OCI-LY3 (cell line): ENCODE data around the gene RRAD.

ENCODE experiments used
- CTCF ChIP-seq: fragments of 200-600, 300-600 bp; sonication (generic); IDR thresholded peaks from 2 replicates; pipeline ENCODE4 v1.5.1; 2014; ENCODE audit warnings: antibody characterized with exemption, low read length, low read depth
- EZH2phosphoT487 ChIP-seq: fragments of 200-600 bp; shearing (Covaris generic); IDR thresholded peaks from 2 replicates; pipeline ENCODE4 v1.6.1; 2018; ENCODE audit warnings: antibody characterized with exemption, mixed run types, low read depth

GRCh38 chr16:66914541-66914940 lies 10.8 kb downstream of the RRAD start:
- TF ChIP-seq CTCF (no peak), EZH2phosphoT487 (no peak)
